ENCODE results near the gene UGT3A2.
"Not testable (repeated sequence)": the region's sequence is repeated elsewhere in the genome, so short reads cannot be mapped to it uniquely, and the experiment has no call there.

DNA sequence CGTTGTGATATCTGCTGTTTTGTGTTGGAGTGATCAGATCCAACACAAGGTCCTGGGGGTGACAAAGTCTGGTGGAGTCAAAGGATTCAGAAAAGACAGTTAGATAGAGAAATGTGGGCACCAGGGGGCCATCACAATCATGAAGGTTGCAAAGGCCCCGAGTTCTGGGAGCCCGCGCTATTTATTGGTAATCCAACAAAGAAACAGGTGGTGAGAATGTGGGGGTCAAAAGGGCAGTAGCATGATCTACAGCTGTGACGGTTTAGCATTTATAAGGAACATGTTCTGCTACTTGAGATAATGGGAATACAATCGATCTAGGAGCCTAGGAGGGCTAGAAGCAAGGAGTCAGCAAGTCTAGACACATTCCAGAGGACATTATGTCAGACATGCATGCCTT lies 44.4 kb downstream of the UGT3A2 start:
- TF ChIP-seq EZH2phosphoT487 (IDR thresholded peaks at IDR 0.05; ENCODE audit: unreplicated experiment); POLR2AphosphoS5 (IDR thresholded peaks at IDR 0.05; ENCODE audit: low read depth); CTCF (conservative IDR thresholded peaks at IDR 0.05; ENCODE audit: low read depth in 2 of 2); ZNF114 (CRISPR knock-in tag; IDR thresholded peaks at IDR 0.05); EZH2 (IDR thresholded peaks at IDR 0.05; ENCODE audit: low read depth, unreplicated experiment); JUNB (IDR thresholded peaks at IDR 0.05; ENCODE audit: unreplicated experiment); STAT1 (IDR thresholded peaks at IDR 0.05; ENCODE audit: unreplicated experiment): not testable (repeated sequence)
- TF ChIP-seq, protein P1, sequence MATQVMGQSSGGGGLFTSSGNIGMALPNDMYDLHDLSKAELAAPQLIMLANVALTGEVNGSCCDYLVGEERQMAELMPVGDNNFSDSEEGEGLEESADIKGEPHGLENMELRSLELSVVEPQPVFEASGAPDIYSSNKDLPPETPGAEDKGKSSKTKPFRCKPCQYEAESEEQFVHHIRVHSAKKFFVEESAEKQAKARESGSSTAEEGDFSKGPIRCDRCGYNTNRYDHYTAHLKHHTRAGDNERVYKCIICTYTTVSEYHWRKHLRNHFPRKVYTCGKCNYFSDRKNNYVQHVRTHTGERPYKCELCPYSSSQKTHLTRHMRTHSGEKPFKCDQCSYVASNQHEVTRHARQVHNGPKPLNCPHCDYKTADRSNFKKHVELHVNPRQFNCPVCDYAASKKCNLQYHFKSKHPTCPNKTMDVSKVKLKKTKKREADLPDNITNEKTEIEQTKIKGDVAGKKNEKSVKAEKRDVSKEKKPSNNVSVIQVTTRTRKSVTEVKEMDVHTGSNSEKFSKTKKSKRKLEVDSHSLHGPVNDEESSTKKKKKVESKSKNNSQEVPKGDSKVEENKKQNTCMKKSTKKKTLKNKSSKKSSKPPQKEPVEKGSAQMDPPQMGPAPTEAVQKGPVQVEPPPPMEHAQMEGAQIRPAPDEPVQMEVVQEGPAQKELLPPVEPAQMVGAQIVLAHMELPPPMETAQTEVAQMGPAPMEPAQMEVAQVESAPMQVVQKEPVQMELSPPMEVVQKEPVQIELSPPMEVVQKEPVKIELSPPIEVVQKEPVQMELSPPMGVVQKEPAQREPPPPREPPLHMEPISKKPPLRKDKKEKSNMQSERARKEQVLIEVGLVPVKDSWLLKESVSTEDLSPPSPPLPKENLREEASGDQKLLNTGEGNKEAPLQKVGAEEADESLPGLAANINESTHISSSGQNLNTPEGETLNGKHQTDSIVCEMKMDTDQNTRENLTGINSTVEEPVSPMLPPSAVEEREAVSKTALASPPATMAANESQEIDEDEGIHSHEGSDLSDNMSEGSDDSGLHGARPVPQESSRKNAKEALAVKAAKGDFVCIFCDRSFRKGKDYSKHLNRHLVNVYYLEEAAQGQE (IDR thresholded peaks at IDR 0.05; ENCODE audit: unreplicated experiment), result not testable (repeated sequence)
- TF ChIP-seq, protein P2, sequence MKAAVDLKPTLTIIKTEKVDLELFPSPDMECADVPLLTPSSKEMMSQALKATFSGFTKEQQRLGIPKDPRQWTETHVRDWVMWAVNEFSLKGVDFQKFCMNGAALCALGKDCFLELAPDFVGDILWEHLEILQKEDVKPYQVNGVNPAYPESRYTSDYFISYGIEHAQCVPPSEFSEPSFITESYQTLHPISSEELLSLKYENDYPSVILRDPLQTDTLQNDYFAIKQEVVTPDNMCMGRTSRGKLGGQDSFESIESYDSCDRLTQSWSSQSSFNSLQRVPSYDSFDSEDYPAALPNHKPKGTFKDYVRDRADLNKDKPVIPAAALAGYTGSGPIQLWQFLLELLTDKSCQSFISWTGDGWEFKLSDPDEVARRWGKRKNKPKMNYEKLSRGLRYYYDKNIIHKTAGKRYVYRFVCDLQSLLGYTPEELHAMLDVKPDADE (IDR thresholded peaks at IDR 0.05), result not testable (repeated sequence)
